Thyroid gland (tissue), 4 donors: ENCODE results near the gene OBI1. TPM values are rescaled to one million over a fixed set of nuclear protein-coding genes. Genes with fewer than 3 reads are reported as not detected.
"Not testable (repeated sequence)": the region's sequence is repeated elsewhere in the genome, so short reads cannot be mapped to it uniquely, and the experiment has no call there.

Experiments used
- DNase-seq, 2 donors: peaks; one replicate each; pipeline ENCODE4 v3.0.0-alpha.2; 2019
- H3K27ac ChIP-seq, 3 donors: fragments of 200-600 bp; sonication (generic); 1 replicate in 2 of 3; 2 replicates in 1 of 3; pipeline ENCODE4 v1.5.1; 2016 to 2019; ENCODE audit warnings: mild to moderate bottlenecking in 1 of 3, moderate library complexity in 1 of 3
- H3K27me3 ChIP-seq: fragments of 200-600 bp; sonication (generic); one replicate; pipeline ENCODE4 v1.5.1; 2019
- H3K36me3 ChIP-seq, 2 donors: fragments of 200-600 bp; sonication (generic); one replicate each; pipeline ENCODE4 v1.5.1; 2016 to 2019
- H3K4me1 ChIP-seq, 2 donors: fragments of 200-600 bp; sonication (generic); one replicate each; pipeline ENCODE4 v1.5.1; 2017 to 2019
- H3K4me3 ChIP-seq, 3 donors: fragments of 200-600 bp; sonication (generic); replicated peaks in 1 of 3; 1 replicate in 2 of 3; 2 replicates in 1 of 3; pipeline ENCODE4 v1.5.1; 2016; ENCODE audit warnings: mild to moderate bottlenecking in 1 of 3
- H3K9me3 ChIP-seq: fragments of 200-600 bp; sonication (generic); one replicate; pipeline ENCODE4 v1.5.1; 2017
- CTCF ChIP-seq, 6 experiments: fragments of 200-600 bp in 3 of 6; fragments of 450-650 bp in 3 of 6; sonication (generic) in 3 of 6; IDR thresholded peaks; one replicate each; pipeline ENCODE4 v1.5.1; 2016 to 2019; ENCODE audit warnings: antibody characterized with exemption in 6 of 6, mild to moderate bottlenecking in 2 of 6, inconsistent platforms in 1 of 6, moderate library complexity in 1 of 6
- POLR2A ChIP-seq, 2 donors: fragments of 450-650 bp; IDR thresholded peaks; one replicate each; pipeline ENCODE4 v1.6.1; 2017; ENCODE audit warnings: antibody characterized with exemption in 2 of 2, mild to moderate bottlenecking in 2 of 2, moderate library complexity in 1 of 2
- whole genome bisulfite sequencing, 2 donors: methylation state at CpG; one replicate each; pipeline ENCODE4 v1.1.5; 2017; 5-methylcytosine and 5-hydroxymethylcytosine counted together
- intact Hi-C: fragments of 100-400 bp; cut with DNase I; formaldehyde crosslinking; loops from one replicate; pipeline ENCODE4 v1.15.1; 2023
- total RNA-seq, 4 donors: library from RNA; depleted of rRNA; stranded (reverse); fragments of >200 nt; gene quantifications; one replicate each; pipeline ENCODE4 v1.2.3, GENCODE V29; 2016

Gene OBI1
- total RNA-seq, 4 donors from 2014 or later = 10.1 to 17.3 (median 13.5) TPM

GRCh38 chr13:78649997-78650716 lies 8.8 kb downstream of the OBI1 start:
- 59 to 66% methylated on average over 3 of the region's 3 CpGs for WGBS, 2 donors
- TF ChIP-seq POLR2A (IDR thresholded peaks at IDR 0.05) (no peak), CTCF (IDR thresholded peaks at IDR 0.05) (no peak)
- no peak for DNase-seq
- Histone ChIP-seq H3K9me3 (no peaks in the 10 kb centered on the region), H3K36me3 (no peaks in the 10 kb centered on the region), H3K4me3 (no peak overlapping the region), H3K4me1 (no peaks in the 10 kb centered on the region), H3K27ac (no peak overlapping the region), H3K27me3 (no peaks in the 10 kb centered on the region)
- intact Hi-C loops = loop anchor here (10.0 kb wide), 1 partner anchor 45 kb away; the partner anchor contains the start of gene POU4F1

GRCh38 chr13:78647109-78647678 lies 11.8 kb downstream of the OBI1 start:
- intact Hi-C loops, H3K4me3 ChIP-seq, H3K36me3 ChIP-seq, H3K27me3 ChIP-seq, H3K9me3 ChIP-seq, H3K27ac ChIP-seq, DNase-seq, H3K4me1 ChIP-seq: not testable (repeated sequence)
- 83 to 84% methylated on average over 11 of the region's 11 CpGs for WGBS, 2 donors

- no peak overlapping the region for H3K4me3 ChIP-seq
- H3K27ac ChIP-seq = no peak overlapping the region
- no peak for DNase-seq
- no peaks in the 10 kb centered on the region for H3K9me3 ChIP-seq
- no peak for TF ChIP-seq POLR2A (IDR thresholded peaks at IDR 0.05)
- no peak for TF ChIP-seq CTCF (IDR thresholded peaks at IDR 0.05)
- intact Hi-C loops = no loop called here
- H3K4me1 ChIP-seq = no peaks in the 10 kb centered on the region
- 92 to 95% methylated on average over 4 of the region's 4 CpGs for WGBS, 2 donors
- no peaks in the 10 kb centered on the region for H3K27me3 ChIP-seq
- peaks cover 2 to 15% of the 10 kb centered on the region in 2 donors for H3K36me3 ChIP-seq
Observed at GRCh38 chr13:78638216-78638615, 20.7 kb downstream of the OBI1 start.

GRCh38 chr13:78636495-78636894 lies 22.5 kb downstream of the OBI1 start:
- no peak for DNase-seq
- intact Hi-C loops = no loop called here
- no peaks in the 10 kb centered on the region for H3K4me1 ChIP-seq
- H3K4me3 ChIP-seq = no peak overlapping the region
- no peaks in the 10 kb centered on the region for H3K27me3 ChIP-seq
- no peak overlapping the region for H3K27ac ChIP-seq
- H3K9me3 ChIP-seq = no peaks in the 10 kb centered on the region
- H3K36me3 ChIP-seq = peaks cover 8 to 23% of the 10 kb centered on the region in 2 donors
- no peak for TF ChIP-seq POLR2A (IDR thresholded peaks at IDR 0.05)
- no peak for TF ChIP-seq CTCF (IDR thresholded peaks at IDR 0.05)

- Histone ChIP-seq H3K27me3 (no peaks in the 10 kb centered on the region), H3K36me3 (peaks cover 8 to 29% of the 10 kb centered on the region in 2 donors), H3K9me3 (no peaks in the 10 kb centered on the region), H3K4me1 (no peaks in the 10 kb centered on the region), H3K4me3 (no peak overlapping the region), H3K27ac (no peak overlapping the region)
- TF ChIP-seq POLR2A (IDR thresholded peaks at IDR 0.05) (no peak), CTCF (IDR thresholded peaks at IDR 0.05) (no peak)
- WGBS, 2 donors = 91% methylated on average over 4 of the region's 4 CpGs
- intact Hi-C loops = no loop called here
- no peak for DNase-seq
Observed at GRCh38 chr13:78632996-78633395, 26.0 kb downstream of the OBI1 start.
